SK-N-SH treated with all-trans-retinoic acid at 6 μM for 48 hours (cell line): Measurements from ENCODE around the gene EIF5AL1.

ENCODE experiments used
- ARNTL ChIP-seq: fragments of 450-650 bp; formaldehyde crosslinking; IDR thresholded peaks from 2 replicates; pipeline ENCODE4 v1.5.0; 2020; ENCODE audit warnings: low read depth, mild to moderate bottlenecking, moderate library complexity, borderline replicate concordance
- CSDC2 ChIP-seq: fragments of 250-450 bp; sonication (Bioruptor Pico); IDR thresholded peaks from 2 replicates; pipeline ENCODE4 v1.5.0; 2020; ENCODE audit warnings: mild to moderate bottlenecking, moderate library complexity
- CSRNP3 ChIP-seq: fragments of 250-450 bp; sonication (Bioruptor Pico); IDR thresholded peaks from 2 replicates; pipeline ENCODE4 v1.5.1; 2021; ENCODE audit warnings: mild to moderate bottlenecking, moderate library complexity
- ESRRG ChIP-seq: fragments of 250-450 bp; sonication (Bioruptor Pico); IDR thresholded peaks from 2 replicates; pipeline ENCODE4 v1.6.1; 2021; ENCODE audit warnings: mild to moderate bottlenecking
- GLIS3 ChIP-seq: fragments of 250-450 bp; sonication (Bioruptor Pico); IDR thresholded peaks from 2 replicates; pipeline ENCODE4 v1.5.0; 2020; ENCODE audit warnings: mild to moderate bottlenecking, moderate library complexity
- OSR1 ChIP-seq: fragments of 250-450 bp; sonication (Bioruptor Pico); IDR thresholded peaks from 2 replicates; pipeline ENCODE4 v1.8.0; 2022; ENCODE audit warnings: moderate library complexity, mild to moderate bottlenecking, inconsistent platforms
- RARB ChIP-seq: fragments of 250-450 bp; sonication (Bioruptor Pico); IDR thresholded peaks from 2 replicates; pipeline ENCODE4 v1.8.0; 2021; ENCODE audit warnings: mild to moderate bottlenecking, moderate library complexity
- SNAI2 ChIP-seq: fragments of 250-450 bp; sonication (Bioruptor Pico); IDR thresholded peaks from 2 replicates; pipeline ENCODE4 v1.5.0; 2020; ENCODE audit warnings: mild to moderate bottlenecking, moderate library complexity
- ZC3H10 ChIP-seq: fragments of 250-450 bp; sonication (Bioruptor Pico); IDR thresholded peaks from 2 replicates; pipeline ENCODE4 v1.5.1; 2021; ENCODE audit warnings: mild to moderate bottlenecking, moderate library complexity
- ZFP3 ChIP-seq: fragments of 250-450 bp; sonication (Bioruptor Pico); IDR thresholded peaks from 2 replicates; pipeline ENCODE4 v1.5.0; 2020; ENCODE audit warnings: mild to moderate bottlenecking, moderate library complexity
- ZFP30 ChIP-seq: fragments of 450-650 bp; formaldehyde crosslinking; IDR thresholded peaks from 2 replicates; pipeline ENCODE4 v1.5.0; 2022; ENCODE audit warnings: mild to moderate bottlenecking, moderate library complexity
- TF ChIP-seq, protein P1 (sequence below): fragments of 250-450 bp; sonication (Bioruptor Pico); IDR thresholded peaks from 2 replicates; pipeline ENCODE4 v1.8.0; 2020; ENCODE audit warnings: mild to moderate bottlenecking, moderate library complexity, borderline replicate concordance
- TF ChIP-seq, protein P2 (sequence below): fragments of 250-450 bp; sonication (Bioruptor Pico); IDR thresholded peaks from 2 replicates; pipeline ENCODE4 v1.5.1; 2020; ENCODE audit warnings: low read depth, mild to moderate bottlenecking, moderate library complexity

GRCh38 chr10:79468841-79469585, 43.3 kb upstream of the EIF5AL1 start:
- TF ChIP-seq ARNTL (CRISPR knock-in tag) (no peak), GLIS3 (CRISPR knock-in tag) (no peak), RARB (CRISPR knock-in tag) (no peak), ZFP3 (CRISPR knock-in tag) (no peak), ZC3H10 (no peak), OSR1 (CRISPR knock-in tag) (no peak), ZFP30 (CRISPR knock-in tag) (no peak), ESRRG (CRISPR knock-in tag) (no peak), CSRNP3 (CRISPR knock-in tag) (no peak), CSDC2 (CRISPR knock-in tag) (no peak), SNAI2 (CRISPR knock-in tag) (no peak)
- TF ChIP-seq, protein P1, sequence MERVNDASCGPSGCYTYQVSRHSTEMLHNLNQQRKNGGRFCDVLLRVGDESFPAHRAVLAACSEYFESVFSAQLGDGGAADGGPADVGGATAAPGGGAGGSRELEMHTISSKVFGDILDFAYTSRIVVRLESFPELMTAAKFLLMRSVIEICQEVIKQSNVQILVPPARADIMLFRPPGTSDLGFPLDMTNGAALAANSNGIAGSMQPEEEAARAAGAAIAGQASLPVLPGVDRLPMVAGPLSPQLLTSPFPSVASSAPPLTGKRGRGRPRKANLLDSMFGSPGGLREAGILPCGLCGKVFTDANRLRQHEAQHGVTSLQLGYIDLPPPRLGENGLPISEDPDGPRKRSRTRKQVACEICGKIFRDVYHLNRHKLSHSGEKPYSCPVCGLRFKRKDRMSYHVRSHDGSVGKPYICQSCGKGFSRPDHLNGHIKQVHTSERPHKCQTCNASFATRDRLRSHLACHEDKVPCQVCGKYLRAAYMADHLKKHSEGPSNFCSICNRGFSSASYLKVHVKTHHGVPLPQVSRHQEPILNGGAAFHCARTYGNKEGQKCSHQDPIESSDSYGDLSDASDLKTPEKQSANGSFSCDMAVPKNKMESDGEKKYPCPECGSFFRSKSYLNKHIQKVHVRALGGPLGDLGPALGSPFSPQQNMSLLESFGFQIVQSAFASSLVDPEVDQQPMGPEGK (CRISPR knock-in tag): no peak
- TF ChIP-seq, protein P2, sequence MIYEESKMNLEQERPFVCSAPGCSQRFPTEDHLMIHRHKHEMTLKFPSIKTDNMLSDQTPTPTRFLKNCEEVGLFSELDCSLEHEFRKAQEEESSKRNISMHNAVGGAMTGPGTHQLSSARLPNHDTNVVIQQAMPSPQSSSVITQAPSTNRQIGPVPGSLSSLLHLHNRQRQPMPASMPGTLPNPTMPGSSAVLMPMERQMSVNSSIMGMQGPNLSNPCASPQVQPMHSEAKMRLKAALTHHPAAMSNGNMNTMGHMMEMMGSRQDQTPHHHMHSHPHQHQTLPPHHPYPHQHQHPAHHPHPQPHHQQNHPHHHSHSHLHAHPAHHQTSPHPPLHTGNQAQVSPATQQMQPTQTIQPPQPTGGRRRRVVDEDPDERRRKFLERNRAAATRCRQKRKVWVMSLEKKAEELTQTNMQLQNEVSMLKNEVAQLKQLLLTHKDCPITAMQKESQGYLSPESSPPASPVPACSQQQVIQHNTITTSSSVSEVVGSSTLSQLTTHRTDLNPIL: no peak
